Activated CD4-positive, alpha-beta T cell treated with anti-CD3 and anti-CD28 coated beads, Interleukin-2, amount 10 ng/mL, durations not matched to agents 7 days and 5 days (primary cell): ENCODE results near the gene CXADR. TPM values are rescaled to one million over a fixed set of nuclear protein-coding genes. Genes with fewer than 3 reads are reported as not detected.

Experiments
- CTCF ChIA-PET: fragments of 350-600 bp; sonication (Branson Sonifier 250); formaldehyde crosslinking; loops from one replicate; lab custom pipeline; 2021; ENCODE audit warnings: antibody characterized with exemption; lab: Charles Lee
- POLR2A ChIA-PET: fragments of 350-600 bp; sonication (Branson Sonifier 250); formaldehyde crosslinking; loops from one replicate; lab custom pipeline; 2021; ENCODE audit warnings: antibody characterized with exemption; lab: Charles Lee
- DNase-seq: peaks from one replicate; pipeline ENCODE4 v3.0.0-alpha.2; 2020
- H3K27ac Mint-ChIP-seq: one replicate; pipeline ENCODE4 v1.8.0; 2021; ENCODE audit warnings: mild to moderate bottlenecking, moderate library complexity, mixed read lengths
- H3K27me3 Mint-ChIP-seq: one replicate; pipeline ENCODE4 v1.8.0; 2021; ENCODE audit warnings: mixed read lengths
- H3K36me3 Mint-ChIP-seq: one replicate; pipeline ENCODE4 v1.8.0; 2021; ENCODE audit warnings: low read depth, mixed read lengths
- H3K4me1 Mint-ChIP-seq: one replicate; pipeline ENCODE4 v1.8.0; 2021; ENCODE audit warnings: mixed read lengths
- H3K4me3 Mint-ChIP-seq: one replicate; pipeline ENCODE4 v1.8.0; 2021; ENCODE audit warnings: mild to moderate bottlenecking, moderate library complexity, mixed read lengths
- H3K9me3 Mint-ChIP-seq: one replicate; pipeline ENCODE4 v1.8.0; 2021; ENCODE audit warnings: mixed read lengths
- total RNA-seq, 2 experiments: library from RNA; stranded (reverse); gene quantifications; one replicate each; pipeline ENCODE4 v1.2.3, GENCODE V29; 2021

The CXADR gene
- total RNA-seq, 2 experiments from 2014 or later = 0.32 to 0.40 TPM

- Mint-ChIP-seq H3K9me3 (no peaks in the 10 kb centered on the region), H3K36me3 (no peaks in the 10 kb centered on the region), H3K27me3 (no peaks in the 10 kb centered on the region), H3K4me1 (no peaks in the 10 kb centered on the region), H3K4me3 (no peak overlapping the region), H3K27ac (no peak overlapping the region)
- CTCF ChIA-PET = interaction anchor here (0.7 to 1.1 kb wide), 2 partner anchors 20 to 106 kb away, joined by 3 read pairs; no protein-coding TSS in a partner anchor
- POLR2A ChIA-PET = no interaction called here
- DNase-seq = no peak
These were observed 42.0 kb downstream of the CXADR start for GRCh38 chr21:17554679-17555465.

GRCh38 chr21:17560377-17561025 lies 47.7 kb downstream of the CXADR start:
- Mint-ChIP-seq H3K4me3 (no peak overlapping the region), H3K27ac (no peak overlapping the region), H3K4me1 (no peaks in the 10 kb centered on the region), H3K9me3 (no peaks in the 10 kb centered on the region), H3K27me3 (no peaks in the 10 kb centered on the region), H3K36me3 (no peaks in the 10 kb centered on the region)
- no peak for DNase-seq
- POLR2A ChIA-PET = no interaction called here
- CTCF ChIA-PET = no interaction called here

- Mint-ChIP-seq H3K9me3 (no peaks in the 10 kb centered on the region), H3K4me3 (no peak overlapping the region), H3K36me3 (no peaks in the 10 kb centered on the region), H3K27me3 (peaks cover 7% of the 10 kb centered on the region), H3K27ac (no peak overlapping the region), H3K4me1 (no peaks in the 10 kb centered on the region)
- no peak for DNase-seq
- ChIA-PET POLR2A (no interaction called here), CTCF (no interaction called here)
These were observed 57.9 kb downstream of the CXADR start for GRCh38 chr21:17570786-17571185.

- DNase-seq = no peak
- H3K4me1 Mint-ChIP-seq = no peaks in the 10 kb centered on the region
- POLR2A ChIA-PET = no interaction called here
- H3K27me3 Mint-ChIP-seq = peaks cover 7% of the 10 kb centered on the region
- CTCF ChIA-PET = no interaction called here
- H3K4me3 Mint-ChIP-seq = no peak overlapping the region
- H3K9me3 Mint-ChIP-seq = no peaks in the 10 kb centered on the region
- no peak overlapping the region for H3K27ac Mint-ChIP-seq
- no peaks in the 10 kb centered on the region for H3K36me3 Mint-ChIP-seq
These were observed 59.6 kb downstream of the CXADR start for GRCh38 chr21:17572431-17572830.

- DNase-seq = no peak
- H3K9me3 Mint-ChIP-seq = no peaks in the 10 kb centered on the region
- H3K36me3 Mint-ChIP-seq = no peaks in the 10 kb centered on the region
- H3K27ac Mint-ChIP-seq = no peak overlapping the region
- H3K4me1 Mint-ChIP-seq = no peaks in the 10 kb centered on the region
- ChIA-PET CTCF (no interaction called here), POLR2A (no interaction called here)
- no peak overlapping the region for H3K4me3 Mint-ChIP-seq
- H3K27me3 Mint-ChIP-seq = peaks cover 7% of the 10 kb centered on the region
These were observed 62.2 kb downstream of the CXADR start for GRCh38 chr21:17575076-17575475.

- Mint-ChIP-seq H3K36me3 (no peaks in the 10 kb centered on the region), H3K4me3 (no peak overlapping the region), H3K9me3 (no peaks in the 10 kb centered on the region), H3K27ac (no peak overlapping the region), H3K27me3 (peaks cover 7% of the 10 kb centered on the region), H3K4me1 (no peaks in the 10 kb centered on the region)
- ChIA-PET CTCF (no interaction called here), POLR2A (no interaction called here)
- DNase-seq = no peak
These were observed 63.4 kb downstream of the CXADR start for GRCh38 chr21:17576080-17576835.

GRCh38 chr21:17577701-17578100 lies 64.9 kb downstream of the CXADR start:
- Mint-ChIP-seq H3K4me3 (no peak overlapping the region), H3K4me1 (no peaks in the 10 kb centered on the region), H3K9me3 (no peaks in the 10 kb centered on the region), H3K27ac (no peak overlapping the region), H3K36me3 (no peaks in the 10 kb centered on the region), H3K27me3 (peaks cover 7% of the 10 kb centered on the region)
- ChIA-PET POLR2A (no interaction called here), CTCF (no interaction called here)
- no peak for DNase-seq

GRCh38 chr21:17578162-17578561 lies 65.3 kb downstream of the CXADR start:
- ChIA-PET CTCF (no interaction called here), POLR2A (no interaction called here)
- peaks cover 7% of the 10 kb centered on the region for H3K27me3 Mint-ChIP-seq
- H3K9me3 Mint-ChIP-seq = no peaks in the 10 kb centered on the region
- H3K27ac Mint-ChIP-seq = no peak overlapping the region
- no peaks in the 10 kb centered on the region for H3K4me1 Mint-ChIP-seq
- no peak overlapping the region for H3K4me3 Mint-ChIP-seq
- H3K36me3 Mint-ChIP-seq = no peaks in the 10 kb centered on the region
- no peak for DNase-seq

- Mint-ChIP-seq H3K27me3 (peaks cover 7% of the 10 kb centered on the region), H3K9me3 (no peaks in the 10 kb centered on the region), H3K4me3 (no peak overlapping the region), H3K4me1 (no peaks in the 10 kb centered on the region), H3K27ac (no peak overlapping the region), H3K36me3 (no peaks in the 10 kb centered on the region)
- POLR2A ChIA-PET = no interaction called here
- CTCF ChIA-PET = interaction anchor here (0.6 kb wide), 1 partner anchor 1763 kb away, joined by 3 read pairs; no protein-coding TSS in a partner anchor
- no peak for DNase-seq
These were observed 66.0 kb downstream of the CXADR start for GRCh38 chr21:17578876-17579275.

- H3K36me3 Mint-ChIP-seq = no peaks in the 10 kb centered on the region
- POLR2A ChIA-PET = interaction anchor here (0.6 kb wide), 1 partner anchor 139 kb away, joined by 3 read pairs; no protein-coding TSS in a partner anchor
- no peaks in the 10 kb centered on the region for H3K27me3 Mint-ChIP-seq
- DNase-seq = no peak
- no peaks in the 10 kb centered on the region for H3K4me1 Mint-ChIP-seq
- CTCF ChIA-PET = no interaction called here
- no peaks in the 10 kb centered on the region for H3K9me3 Mint-ChIP-seq
- no peak overlapping the region for H3K4me3 Mint-ChIP-seq
- H3K27ac Mint-ChIP-seq = no peak overlapping the region
These were observed 67.5 kb downstream of the CXADR start for GRCh38 chr21:17580319-17580718.

- H3K36me3 Mint-ChIP-seq = no peaks in the 10 kb centered on the region
- no peaks in the 10 kb centered on the region for H3K4me1 Mint-ChIP-seq
- ChIA-PET POLR2A (no interaction called here), CTCF (no interaction called here)
- DNase-seq = no peak
- no peaks in the 10 kb centered on the region for H3K9me3 Mint-ChIP-seq
- H3K27me3 Mint-ChIP-seq = no peaks in the 10 kb centered on the region
- H3K27ac Mint-ChIP-seq = no peak overlapping the region
- H3K4me3 Mint-ChIP-seq = no peak overlapping the region
These were observed 71.1 kb downstream of the CXADR start for GRCh38 chr21:17583898-17584297.

- ChIA-PET CTCF (interaction anchor here (1.0 to 1.8 kb wide), 5 partner anchors 13 to 199 kb away, joined by 3 to 6 read pairs (median 4); no protein-coding TSS in a partner anchor), POLR2A (no interaction called here)
- Mint-ChIP-seq H3K4me3 (no peak overlapping the region), H3K27ac (no peak overlapping the region), H3K9me3 (no peaks in the 10 kb centered on the region), H3K27me3 (no peaks in the 10 kb centered on the region), H3K4me1 (no peaks in the 10 kb centered on the region), H3K36me3 (peaks cover 6% of the 10 kb centered on the region)
- peak; percentile 29 for DNase-seq
These were observed 73.1 kb downstream of the CXADR start for GRCh38 chr21:17585875-17586450.
